Sigmoid colon (tissue), 7 donors: ENCODE data around the gene TMEM114. TPM values are rescaled to one million over a fixed set of nuclear protein-coding genes. Genes with fewer than 3 reads are reported as not detected.

Source experiments
- DNase-seq: peaks from one replicate; pipeline ENCODE4 v3.0.0-alpha.2; 2019
- H3K27ac ChIP-seq, 4 donors: fragments of 200-600 bp; sonication (generic); one replicate each; pipeline ENCODE4 v1.5.1; 2016 to 2019; ENCODE audit warnings: mild to moderate bottlenecking in 1 of 4
- H3K27me3 ChIP-seq, 3 donors: fragments of 200-600 bp; sonication (generic); one replicate each; pipeline ENCODE4 v1.5.1; 2019; ENCODE audit warnings: mild to moderate bottlenecking in 1 of 3
- H3K36me3 ChIP-seq, 4 donors: fragments of 200-600 bp; sonication (generic); one replicate each; pipeline ENCODE4 v1.5.1; 2016 to 2019
- H3K4me1 ChIP-seq, 4 donors: fragments of 200-600 bp; sonication (generic); one replicate each; pipeline ENCODE4 v1.5.1; 2017 to 2019
- H3K4me3 ChIP-seq, 4 donors: fragments of 200-600 bp; sonication (generic); one replicate each; pipeline ENCODE4 v1.5.1; 2017 to 2019; ENCODE audit warnings: mild to moderate bottlenecking in 2 of 4, moderate library complexity in 1 of 4
- H3K9me3 ChIP-seq, 4 donors: fragments of 200-600 bp in 3 of 4; sonication (generic) in 3 of 4; one replicate each; pipeline versions ENCODE4 v1.5.1 to v1.6.1; 2013 to 2019
- EP300 ChIP-seq, 4 donors: sonication (generic); formaldehyde crosslinking; IDR thresholded peaks; one replicate each; pipeline ENCODE4 v1.6.1; 2017; ENCODE audit warnings: antibody characterized with exemption in 4 of 4
- POLR2A ChIP-seq, 2 donors: fragments of 450-650 bp; IDR thresholded peaks; one replicate each; pipeline ENCODE4 v1.6.1; 2016; ENCODE audit warnings: antibody characterized with exemption in 2 of 2, mild to moderate bottlenecking in 2 of 2, moderate library complexity in 2 of 2
- POLR2AphosphoS5 ChIP-seq, 4 donors: sonication (generic); formaldehyde crosslinking; IDR thresholded peaks; one replicate each; pipeline ENCODE4 v1.6.1; 2017; ENCODE audit warnings: antibody characterized with exemption in 4 of 4
- WGBS, 2 donors: extraction: QIAGEN DNeasy Blood & Tissue Kit; methylation state at CpG; one replicate each; pipeline ENCODE4 v1.1.7; 2013; 5-methylcytosine and 5-hydroxymethylcytosine counted together
- intact Hi-C: fragments of 100-400 bp; cut with DNase I; formaldehyde crosslinking; loops from one replicate; pipeline ENCODE4 v1.15.1; 2023
- polyA plus RNA-seq, 3 donors: library from polyadenylated mRNA; stranded (reverse); fragments of 200-250 nt; gene quantifications; one replicate each; pipeline ENCODE4 v1.2.3, GENCODE V29; 2013
- total RNA-seq, 4 donors: library from RNA; depleted of rRNA; stranded (reverse); fragments of >200 nt; gene quantifications; one replicate each; pipeline ENCODE4 v1.1.0, GENCODE V29; 2016
- TF ChIP-seq, protein P1 (sequence below), 4 experiments: fragments of 450-650 bp in 3 of 4; fragments of 200-600 bp in 1 of 4; IDR thresholded peaks; one replicate each; pipeline ENCODE4 v1.5.1; 2016 to 2019; ENCODE audit warnings: antibody characterized with exemption in 4 of 4, mild to moderate bottlenecking in 3 of 4, moderate library complexity in 2 of 4
- donor health status: healthy with polysubstance abuse.
- donor health status: Bipolar disorder and iron deficiency.
- donor health status: healthy.

The TMEM114 gene
- total and polyA plus RNA-seq, 7 donors = not detected

DNA sequence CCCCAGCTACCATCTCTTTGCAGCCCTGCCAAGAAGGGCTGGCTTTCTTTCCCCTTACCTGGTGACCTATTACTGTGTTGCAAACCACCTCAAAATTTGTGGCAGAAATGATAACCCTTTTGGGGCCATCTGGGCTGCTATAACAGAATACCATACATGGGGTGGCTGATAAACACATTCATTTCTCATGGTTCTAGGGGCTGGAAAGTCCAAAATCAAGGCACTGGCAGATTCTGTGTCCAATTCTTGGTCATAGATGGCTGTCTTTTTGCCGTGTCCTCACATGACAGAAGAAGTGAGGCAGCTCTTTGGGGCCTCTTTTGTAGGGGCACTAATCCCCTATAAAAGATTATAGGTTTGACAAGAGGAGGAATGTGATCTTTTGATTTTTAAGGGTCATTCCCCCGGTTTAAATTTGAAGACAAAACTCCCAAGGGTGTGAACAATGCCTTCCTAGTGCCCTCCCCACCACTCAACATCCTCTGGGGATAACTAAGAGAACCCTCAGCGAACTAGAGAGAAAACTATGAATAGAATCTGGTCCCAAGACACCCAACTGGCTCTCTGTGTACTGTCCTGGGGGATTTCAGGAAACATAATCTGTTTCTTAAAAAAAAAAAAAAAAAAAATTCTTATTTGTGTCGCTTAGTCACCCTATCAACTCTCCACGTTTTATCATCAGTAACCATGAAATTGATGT is 29.5 kb upstream of the TMEM114 start:
- Histone ChIP-seq H3K36me3 (no peaks in the 10 kb centered on the region), H3K27me3 (no peaks in the 10 kb centered on the region), H3K4me3 (no peak overlapping the region), H3K4me1 (peaks cover 0 to 20% (median 10%) of the 10 kb centered on the region in 4 donors), H3K27ac (no peak overlapping the region), H3K9me3 (no peaks in the 10 kb centered on the region)
- DNase-seq = no peak
- 63 to 71% methylated on average over 5 of the region's 5 CpGs for WGBS, 2 donors
- TF ChIP-seq EP300 (IDR thresholded peaks at IDR 0.05) (no peak), POLR2A (IDR thresholded peaks at IDR 0.05) (no peak), POLR2AphosphoS5 (IDR thresholded peaks at IDR 0.05) (no peak)
- TF ChIP-seq, protein P1, sequence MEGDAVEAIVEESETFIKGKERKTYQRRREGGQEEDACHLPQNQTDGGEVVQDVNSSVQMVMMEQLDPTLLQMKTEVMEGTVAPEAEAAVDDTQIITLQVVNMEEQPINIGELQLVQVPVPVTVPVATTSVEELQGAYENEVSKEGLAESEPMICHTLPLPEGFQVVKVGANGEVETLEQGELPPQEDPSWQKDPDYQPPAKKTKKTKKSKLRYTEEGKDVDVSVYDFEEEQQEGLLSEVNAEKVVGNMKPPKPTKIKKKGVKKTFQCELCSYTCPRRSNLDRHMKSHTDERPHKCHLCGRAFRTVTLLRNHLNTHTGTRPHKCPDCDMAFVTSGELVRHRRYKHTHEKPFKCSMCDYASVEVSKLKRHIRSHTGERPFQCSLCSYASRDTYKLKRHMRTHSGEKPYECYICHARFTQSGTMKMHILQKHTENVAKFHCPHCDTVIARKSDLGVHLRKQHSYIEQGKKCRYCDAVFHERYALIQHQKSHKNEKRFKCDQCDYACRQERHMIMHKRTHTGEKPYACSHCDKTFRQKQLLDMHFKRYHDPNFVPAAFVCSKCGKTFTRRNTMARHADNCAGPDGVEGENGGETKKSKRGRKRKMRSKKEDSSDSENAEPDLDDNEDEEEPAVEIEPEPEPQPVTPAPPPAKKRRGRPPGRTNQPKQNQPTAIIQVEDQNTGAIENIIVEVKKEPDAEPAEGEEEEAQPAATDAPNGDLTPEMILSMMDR (IDR thresholded peaks at IDR 0.05) = no peak
- intact Hi-C loops = loop anchor here (5.0 kb wide), 1 partner anchor 177 kb away; the partner anchor contains the start of genes PMM2 and TMEM186

DNA sequence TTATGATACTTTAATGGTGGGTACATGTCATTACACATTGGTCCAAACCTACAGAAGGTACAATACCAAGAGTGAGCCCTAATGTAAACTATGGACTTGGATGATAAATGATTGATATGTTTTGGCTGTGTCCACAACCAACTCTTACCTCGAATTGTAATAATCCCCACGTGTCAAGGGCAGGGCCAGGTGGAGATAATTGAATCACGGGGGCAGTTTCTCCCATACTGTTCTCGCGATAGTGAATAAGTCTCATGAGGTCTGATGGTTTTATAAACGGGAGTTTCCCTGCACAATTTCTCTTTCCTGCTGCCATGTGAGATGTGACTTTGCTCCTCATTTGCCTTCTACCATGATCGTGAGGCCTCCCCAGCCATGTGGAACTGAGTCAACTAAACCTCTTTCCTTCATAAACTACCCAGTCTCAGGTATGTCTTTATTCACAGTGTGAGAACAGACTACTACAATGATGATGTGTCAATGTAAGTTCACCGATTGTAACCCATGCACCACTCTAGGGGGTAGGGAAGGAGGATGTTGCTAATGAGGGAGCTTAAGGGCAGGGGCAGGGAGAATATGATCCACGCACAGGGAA is 24.2 kb upstream of the TMEM114 start:
- 37 to 66% methylated on average over 9 of the region's 9 CpGs for WGBS, 2 donors
- no peaks in the 10 kb centered on the region for H3K36me3 ChIP-seq
- TF ChIP-seq, protein P1 (IDR thresholded peaks at IDR 0.05) = no peak
- TF ChIP-seq POLR2A (IDR thresholded peaks at IDR 0.05) (no peak), POLR2AphosphoS5 (IDR thresholded peaks at IDR 0.05) (no peak), EP300 (IDR thresholded peaks at IDR 0.05) (no peak)
- H3K4me3 ChIP-seq = no peak overlapping the region
- H3K27ac ChIP-seq = no peak overlapping the region
- peaks cover 0 to 6% (median 0%) of the 10 kb centered on the region in 3 donors for H3K27me3 ChIP-seq
- no peak for DNase-seq
- intact Hi-C loops = no loop called here
- H3K4me1 ChIP-seq = no peaks in the 10 kb centered on the region
- H3K9me3 ChIP-seq = no peaks in the 10 kb centered on the region

DNA sequence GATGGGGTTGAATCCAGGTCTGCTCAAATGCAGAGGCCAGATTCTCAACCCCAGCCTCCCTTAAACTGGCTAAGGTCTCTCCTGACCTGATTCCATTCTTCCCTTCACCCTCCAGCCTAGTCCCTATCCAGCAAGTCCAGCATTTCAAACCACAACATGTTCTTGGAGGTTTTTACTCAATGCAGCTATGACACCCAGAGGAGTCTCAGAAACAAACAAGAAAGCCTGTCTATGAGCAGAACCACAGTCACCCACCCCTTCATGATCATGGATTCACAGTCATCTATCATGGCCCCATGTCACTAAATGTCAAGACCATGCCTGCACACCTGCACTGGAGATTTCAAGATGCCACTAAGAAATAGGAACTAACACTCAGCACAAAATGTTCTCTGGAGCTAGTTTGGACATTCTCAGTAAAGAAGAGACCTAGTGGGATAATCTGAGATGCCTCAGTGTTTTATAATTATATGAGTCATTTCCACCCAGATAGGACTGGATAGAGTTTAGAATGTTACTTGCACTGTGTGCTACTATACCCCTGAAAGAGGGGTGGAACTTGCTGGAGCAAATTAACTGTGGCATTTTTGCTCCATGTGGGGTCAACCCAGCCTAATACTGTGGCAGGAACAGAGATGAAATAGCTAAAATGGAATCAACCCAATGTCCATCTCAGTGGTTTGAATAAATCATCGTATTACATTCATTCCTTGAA is 21.7 kb upstream of the TMEM114 start:
- no peaks in the 10 kb centered on the region for H3K4me1 ChIP-seq
- no peak overlapping the region for H3K4me3 ChIP-seq
- intact Hi-C loops = no loop called here
- peaks cover 0 to 17% (median 0%) of the 10 kb centered on the region in 3 donors for H3K27me3 ChIP-seq
- 94 to 96% methylated on average over 1 of the region's 1 CpG for WGBS, 2 donors
- no peak overlapping the region for H3K27ac ChIP-seq
- DNase-seq = no peak
- TF ChIP-seq EP300 (IDR thresholded peaks at IDR 0.05) (no peak), POLR2A (IDR thresholded peaks at IDR 0.05) (no peak), POLR2AphosphoS5 (IDR thresholded peaks at IDR 0.05) (no peak)
- TF ChIP-seq, protein P1 (IDR thresholded peaks at IDR 0.05) = no peak
- no peaks in the 10 kb centered on the region for H3K9me3 ChIP-seq
- H3K36me3 ChIP-seq = no peaks in the 10 kb centered on the region

DNA sequence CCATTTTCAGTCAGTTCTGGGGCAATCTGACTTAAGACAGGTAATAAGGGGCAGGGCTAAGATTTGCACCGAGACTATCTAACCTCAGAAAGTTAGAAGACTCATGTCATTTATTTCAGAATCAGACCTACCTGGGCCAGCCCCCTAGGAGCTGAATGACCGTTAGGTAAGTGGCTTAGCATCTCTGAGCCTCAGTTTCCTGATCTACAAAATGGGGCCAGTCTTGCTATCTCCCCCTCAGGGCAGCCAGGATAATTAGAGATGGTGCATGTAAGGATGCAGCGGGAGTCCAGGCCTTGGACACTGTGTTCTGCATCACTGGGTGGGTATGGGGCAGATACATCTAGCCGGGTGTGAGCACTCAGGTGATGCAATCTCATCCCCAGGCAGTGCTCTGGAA is 20.8 kb upstream of the TMEM114 start:
- Histone ChIP-seq H3K27ac (no peak overlapping the region), H3K4me1 (no peaks in the 10 kb centered on the region), H3K36me3 (no peaks in the 10 kb centered on the region), H3K4me3 (no peak overlapping the region), H3K27me3 (peaks cover 0 to 17% (median 0%) of the 10 kb centered on the region in 3 donors), H3K9me3 (no peaks in the 10 kb centered on the region)
- no peak for DNase-seq
- intact Hi-C loops = no loop called here
- no peak for TF ChIP-seq POLR2A (IDR thresholded peaks at IDR 0.05)
- TF ChIP-seq POLR2AphosphoS5 (IDR thresholded peaks at IDR 0.05) = no peak
- no peak for TF ChIP-seq EP300 (IDR thresholded peaks at IDR 0.05)
- TF ChIP-seq, protein P1 (IDR thresholded peaks at IDR 0.05) = no peak
- 83% methylated on average over 4 of the region's 4 CpGs for WGBS, 2 donors
